Measurements from ENCODE around the gene ABHD17B. TPM values are rescaled to one million over a fixed set of nuclear protein-coding genes. Genes with fewer than 3 reads are reported as not detected.

The ABHD17B gene
- total RNA-seq, 6 experiments from 2014 or later, result 8.4 to 13.1 (median 10.3) TPM

DNA sequence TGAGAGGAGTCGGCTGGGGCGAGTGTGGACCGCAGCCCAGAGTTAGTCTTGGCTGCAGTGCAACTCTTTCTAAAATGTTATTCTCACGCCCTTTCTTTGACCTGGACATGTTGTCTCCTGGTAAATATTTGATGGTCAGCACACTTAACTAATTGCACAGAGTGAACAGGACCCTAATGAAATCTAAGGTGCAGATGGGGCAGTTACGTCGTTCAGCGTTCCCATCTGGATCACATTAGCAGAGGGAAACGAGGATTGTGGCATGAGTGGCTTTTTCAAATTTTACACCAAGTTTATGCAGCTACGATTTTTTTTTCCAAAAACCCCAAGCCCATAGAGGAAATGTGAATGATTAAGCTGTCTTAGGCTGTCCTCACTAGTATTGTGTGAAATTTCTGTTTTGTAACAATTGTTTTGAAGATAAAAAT lies 929 bp upstream of the ABHD17B start:
- intact Hi-C loops (cut with DNase I), result no loop called here
- H3K36me3 ChIP-seq, result no peaks in the 10 kb centered on the region
- peak overlapping the region; percentile 64 to 82 (median 81) for H3K27ac ChIP-seq
- 1% methylated on average over 9 of the region's 9 CpGs for WGBS (ENCODE audit: insufficient coverage, low coverage, low lambda C conversion rate, missing lambda C conversion rate)
- TF ChIP-seq CTCF (IDR thresholded peaks at IDR 0.05) (no peak), POLR2A (IDR thresholded peaks at IDR 0.05) (no peak)
- DNase-seq, result peak; percentile 55 to 76 (median 67)
- H3K4me3 ChIP-seq, result peak overlapping the region; percentile 90 to 97 (median 93)
- peak; percentile 51 to 60 (median 56) for ATAC-seq
- peaks cover 0 to 25% (median 12%) of the 10 kb centered on the region in 4 donors for H3K4me1 ChIP-seq
- H3K27me3 ChIP-seq, result no peaks in the 10 kb centered on the region
- no peaks in the 10 kb centered on the region for H3K9me3 ChIP-seq

DNA sequence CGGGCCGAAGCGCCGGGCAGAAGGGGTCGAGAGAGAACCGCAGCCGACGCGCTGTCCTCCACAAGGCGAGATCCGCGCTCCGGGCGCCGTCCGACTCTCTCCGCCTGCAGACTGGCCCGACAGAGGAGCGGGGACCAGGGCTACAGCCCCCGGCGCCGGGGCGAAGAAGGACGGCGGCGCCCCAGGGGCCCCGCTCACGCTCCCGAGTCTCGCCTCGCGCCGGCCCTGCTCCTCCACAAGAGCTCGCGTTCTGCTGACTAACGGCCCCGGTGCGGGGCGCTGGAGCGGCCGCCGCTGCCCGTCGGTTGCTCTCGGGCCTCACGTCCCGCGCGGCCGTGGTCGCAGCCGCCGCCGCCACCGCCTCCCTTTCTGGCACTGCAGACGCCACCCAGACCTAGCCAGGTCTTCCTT lies 338 bp downstream of the ABHD17B start:
- intact Hi-C loops (cut with DNase I), result no loop called here
- H3K36me3 ChIP-seq, result no peaks in the 10 kb centered on the region
- TF ChIP-seq POLR2A (IDR thresholded peaks at IDR 0.05) (no peak), CTCF (IDR thresholded peaks at IDR 0.05) (no peak)
- peaks cover 0 to 24% (median 9%) of the 10 kb centered on the region in 4 donors for H3K4me1 ChIP-seq
- no peaks in the 10 kb centered on the region for H3K9me3 ChIP-seq
- WGBS (ENCODE audit: insufficient coverage, low coverage, low lambda C conversion rate, missing lambda C conversion rate), result 0% methylated on average over 12 of the region's 56 CpGs
- H3K4me3 ChIP-seq, result peak overlapping the region; percentile 90 to 97 (median 93)
- ATAC-seq, result peak; percentile 1 to 23 (median 6)
- H3K27ac ChIP-seq, result peak overlapping the region; percentile 82 to 94 (median 93)
- DNase-seq, result peak in 2 of 3 donors; percentile 53 to 76
- no peaks in the 10 kb centered on the region for H3K27me3 ChIP-seq

DNA sequence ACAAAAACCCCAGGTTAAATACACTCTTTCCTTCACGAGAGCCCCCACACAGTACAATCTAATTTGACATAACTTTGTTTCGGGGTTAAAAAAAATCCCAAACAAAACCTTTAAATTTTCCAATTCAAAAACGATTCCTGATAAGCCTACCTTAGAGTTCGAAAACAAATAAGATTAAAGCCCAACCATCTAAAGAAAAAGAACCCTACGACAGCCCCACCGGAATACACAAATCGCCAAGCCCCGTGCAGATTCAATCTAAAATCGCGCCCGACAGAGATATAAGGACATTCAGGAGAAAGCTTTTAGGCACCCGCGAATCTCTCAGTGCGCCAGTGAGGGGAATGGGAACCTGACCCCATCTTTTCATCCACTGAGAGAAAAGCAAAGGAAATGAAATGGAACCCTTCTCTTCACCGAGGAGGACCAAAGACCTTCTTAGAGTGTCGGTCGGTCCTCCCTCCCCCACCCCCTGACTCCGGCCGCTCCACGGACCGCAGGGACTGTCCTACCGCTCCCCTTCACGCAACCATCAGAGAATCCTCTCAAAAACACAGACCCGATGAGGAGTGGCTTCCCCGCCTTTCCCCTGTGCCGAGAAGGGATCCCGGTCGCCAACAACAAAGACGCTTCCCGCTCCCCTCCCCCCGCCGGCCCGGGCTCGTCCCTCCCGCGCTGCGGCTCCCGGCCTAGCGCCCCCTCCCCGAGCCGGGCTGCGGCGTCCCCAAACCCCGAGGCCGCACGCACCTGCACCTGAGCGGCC lies 925 bp downstream of the ABHD17B start:
- WGBS (ENCODE audit: insufficient coverage, low coverage, low lambda C conversion rate, missing lambda C conversion rate), result under 1% methylated on average over 32 of the region's 47 CpGs
- Histone ChIP-seq H3K27me3 (no peaks in the 10 kb centered on the region), H3K9me3 (no peaks in the 10 kb centered on the region), H3K4me1 (peaks cover 0 to 24% (median 9%) of the 10 kb centered on the region in 4 donors), H3K36me3 (no peaks in the 10 kb centered on the region), H3K27ac (peak overlapping the region; percentile 82 to 94 (median 93)), H3K4me3 (peak overlapping the region; percentile 90 to 97 (median 93))
- TF ChIP-seq CTCF (IDR thresholded peaks at IDR 0.05) (no peak), POLR2A (IDR thresholded peaks at IDR 0.05) (no peak)
- ATAC-seq, result peak; percentile 29 to 38 (median 33)
- intact Hi-C loops (cut with DNase I), result no loop called here
- peak; percentile 77 to 79 (median 78) for DNase-seq

- H3K9me3 ChIP-seq, result no peaks in the 10 kb centered on the region
- WGBS (ENCODE audit: insufficient coverage, low coverage, low lambda C conversion rate, missing lambda C conversion rate), result 42% methylated on average over 1 of the region's 1 CpG
- peaks cover 0 to 24% (median 9%) of the 10 kb centered on the region in 4 donors for H3K4me1 ChIP-seq
- no peaks in the 10 kb centered on the region for H3K36me3 ChIP-seq
- DNase-seq (no peak), ATAC-seq (no peak)
- peak overlapping the region in 1 of 3 donors; percentile 90 for H3K4me3 ChIP-seq
- TF ChIP-seq POLR2A (IDR thresholded peaks at IDR 0.05), result no peak
- no peak for TF ChIP-seq CTCF (IDR thresholded peaks at IDR 0.05)
- no peaks in the 10 kb centered on the region for H3K27me3 ChIP-seq
- intact Hi-C loops (cut with DNase I), result no loop called here
- no peak overlapping the region for H3K27ac ChIP-seq
These were observed 2.2 kb downstream of the ABHD17B start for GRCh38 chr9:71908825-71909224.

Measured in right lobe of liver (tissue), 6 donors.